GM06990 (cell line): ENCODE results near the gene KRTAP10-9.

Experiments used
- DNase-seq: peaks from one replicate; pipeline ENCODE4 v3.0.0-alpha.2; 2011; ENCODE audit not compliant: insufficient read length; ENCODE audit errors: extremely low read depth
- H3K27me3 ChIP-seq: replicated peaks from 2 replicates; pipeline ENCODE4 v1.6.0; 2011; ENCODE audit warnings: low read length; ENCODE audit not compliant: control insufficient read depth, insufficient read depth
- H3K36me3 ChIP-seq: 2 replicates; pipeline ENCODE4 v1.5.1; 2011; ENCODE audit warnings: low read length; ENCODE audit not compliant: control insufficient read depth, insufficient read depth
- H3K4me3 ChIP-seq: replicated peaks from 2 replicates; pipeline ENCODE4 v1.5.1; 2011; ENCODE audit warnings: low read depth, mild to moderate bottlenecking, control low read depth, low read length
- CTCF ChIP-seq: IDR thresholded peaks from 2 replicates; pipeline ENCODE4 v1.5.1; 2011; ENCODE audit warnings: low read length, control low read depth, mild to moderate bottlenecking, inconsistent platforms; ENCODE audit not compliant: insufficient read depth, poor library complexity, severe bottlenecking

The KRTAP10-9 gene

GRCh38 chr21:44614161-44614631 is 12.7 kb upstream of the KRTAP10-9 start:
- Histone ChIP-seq H3K36me3 (no peaks in the 10 kb centered on the region), H3K27me3 (no peaks in the 10 kb centered on the region), H3K4me3 (no peak overlapping the region)
- TF ChIP-seq CTCF: no peak
- DNase-seq: no peak

- no peak for DNase-seq
- Histone ChIP-seq H3K4me3 (no peak overlapping the region), H3K36me3 (no peaks in the 10 kb centered on the region), H3K27me3 (no peaks in the 10 kb centered on the region)
- no peak for TF ChIP-seq CTCF
These were observed 11.9 kb upstream of the KRTAP10-9 start for GRCh38 chr21:44614961-44615391.

- no peak for DNase-seq
These were observed 11.4 kb upstream of the KRTAP10-9 start for GRCh38 chr21:44615466-44615865.

GRCh38 chr21:44615911-44616590 is 10.8 kb upstream of the KRTAP10-9 start:
- Histone ChIP-seq H3K4me3 (no peak overlapping the region), H3K27me3 (no peaks in the 10 kb centered on the region), H3K36me3 (no peaks in the 10 kb centered on the region)
- TF ChIP-seq CTCF: no peak
- DNase-seq: no peak

More at GRCh38 chr21:44615466-44615865, 11.4 kb upstream of the KRTAP10-9 start:
- no peaks in the 10 kb centered on the region for H3K36me3 ChIP-seq
- TF ChIP-seq CTCF: no peak
- H3K4me3 ChIP-seq: no peak overlapping the region
- no peaks in the 10 kb centered on the region for H3K27me3 ChIP-seq

GRCh38 chr21:44616591-44616926 is 10.3 kb upstream of the KRTAP10-9 start:
- H3K4me3 ChIP-seq: no peak overlapping the region
- no peak for DNase-seq
- H3K36me3 ChIP-seq: no peaks in the 10 kb centered on the region
- H3K27me3 ChIP-seq: no peaks in the 10 kb centered on the region
- no peak for TF ChIP-seq CTCF
